ENCODE data around the gene FREM2. TPM values are rescaled to one million over a fixed set of nuclear protein-coding genes. Genes with fewer than 3 reads are reported as not detected.

Gene FREM2
- total RNA-seq, 2 donors from 2014 or later = 0.27 to 0.98 TPM

DNA sequence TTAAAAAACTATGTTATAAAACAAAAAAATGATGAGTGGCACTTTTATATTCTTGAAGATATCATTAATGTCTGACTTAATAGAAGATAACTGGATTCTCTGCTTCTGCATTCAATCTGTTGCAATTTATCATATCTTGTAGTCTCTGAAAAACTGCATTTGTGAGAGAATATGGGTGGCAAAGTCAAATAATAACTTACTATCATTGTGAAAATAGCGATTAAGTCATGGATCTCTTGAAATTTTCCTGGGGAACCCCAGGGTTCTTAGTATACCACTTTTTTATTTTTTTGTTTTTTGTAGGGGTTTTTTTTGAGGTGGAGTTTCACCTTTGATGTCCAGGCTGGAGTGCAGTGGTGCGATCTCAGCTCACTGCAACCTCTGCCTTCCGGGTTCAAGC, 176.7 kb downstream of the FREM2 start:
- no peak for ATAC-seq
- no peak for DNase-seq
- intact Hi-C loops (cut with DNase I, micrococcal nuclease) = no loop called here

DNA sequence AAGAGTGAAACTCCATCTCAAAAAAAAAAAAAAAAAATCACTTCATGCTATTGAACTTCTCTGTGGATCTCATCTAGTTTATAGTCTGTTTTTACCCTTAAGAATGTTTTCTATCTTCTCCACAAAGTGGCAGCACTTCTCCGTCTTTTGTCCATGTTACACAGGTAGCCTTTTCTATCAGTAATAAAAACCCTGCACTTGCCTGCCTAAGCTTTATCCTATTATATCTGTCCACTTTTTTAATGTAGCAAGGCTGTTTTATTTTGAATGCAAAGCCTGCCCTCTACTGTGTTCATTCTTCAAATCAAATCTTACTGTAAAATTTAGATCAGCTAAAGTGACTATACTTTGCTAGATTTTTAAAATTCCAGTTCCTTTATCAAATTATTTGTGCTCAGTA, 179.8 kb downstream of the FREM2 start:
- no peak for DNase-seq
- ATAC-seq = peak; percentile 66
- intact Hi-C loops (cut with DNase I, micrococcal nuclease) = no loop called here

DNA sequence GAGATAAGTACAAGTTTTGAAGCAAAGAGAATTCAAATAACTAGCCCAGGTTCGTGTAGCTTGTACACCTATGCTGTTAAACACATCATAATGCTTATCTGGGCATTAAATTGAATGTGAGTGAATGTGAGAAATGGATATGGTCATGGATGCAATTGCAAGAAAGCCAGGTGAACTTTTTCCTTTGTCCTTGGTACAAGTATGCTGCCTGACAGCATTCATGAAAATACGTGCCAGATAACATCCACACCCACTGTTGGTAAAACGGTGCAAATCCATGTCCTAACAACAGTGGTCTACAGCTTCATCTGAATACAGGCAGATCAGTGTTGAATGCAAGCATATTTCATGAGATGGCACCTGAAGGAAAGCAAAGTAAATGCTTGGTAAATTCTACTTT, 181.5 kb downstream of the FREM2 start:
- intact Hi-C loops (cut with DNase I, micrococcal nuclease) = no loop called here
- ATAC-seq (no peak), DNase-seq (no peak)

DNA sequence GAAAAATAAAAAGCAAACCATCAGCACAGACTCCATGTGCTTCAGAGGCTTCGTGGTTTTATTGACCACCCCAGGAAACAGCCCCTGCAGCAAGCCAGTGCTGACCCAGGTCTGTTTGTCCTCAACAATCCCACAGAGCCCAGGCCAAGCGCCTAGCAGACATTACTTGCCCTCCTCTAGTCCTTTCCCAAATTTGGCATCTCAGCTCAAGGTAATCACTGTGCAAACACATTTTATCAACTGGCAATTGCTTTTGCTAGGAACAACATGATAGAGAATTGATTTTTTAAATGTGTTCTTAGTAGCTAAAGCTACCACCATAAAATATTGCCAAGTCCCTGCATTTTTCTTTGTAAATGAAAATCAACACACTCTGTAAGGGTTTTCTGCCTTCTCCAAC, 182.0 kb downstream of the FREM2 start:
- ATAC-seq = no peak
- no peak for DNase-seq
- intact Hi-C loops (cut with DNase I, micrococcal nuclease) = no loop called here

DNA sequence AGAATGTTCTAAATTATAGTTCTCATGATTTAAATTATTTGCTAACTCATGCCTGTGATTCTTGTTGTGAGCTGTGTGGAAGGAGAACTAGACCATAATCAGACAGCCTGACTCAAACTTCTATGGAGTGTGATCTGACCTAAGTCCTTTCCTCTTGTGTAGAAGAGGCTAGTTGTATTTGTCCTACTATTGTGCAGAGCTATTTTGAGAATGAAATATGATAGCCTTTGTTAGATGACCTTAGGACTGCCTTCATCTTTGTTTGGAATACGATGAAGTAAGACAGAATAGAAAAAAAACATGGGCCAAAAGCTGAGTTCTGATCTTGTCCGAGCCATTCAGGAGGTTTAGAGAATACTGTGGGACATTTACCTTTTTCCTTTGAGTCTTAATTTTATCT, 184.4 kb downstream of the FREM2 start:
- ATAC-seq (no peak), DNase-seq (no peak)
- intact Hi-C loops (cut with DNase I, micrococcal nuclease) = no loop called here

DNA sequence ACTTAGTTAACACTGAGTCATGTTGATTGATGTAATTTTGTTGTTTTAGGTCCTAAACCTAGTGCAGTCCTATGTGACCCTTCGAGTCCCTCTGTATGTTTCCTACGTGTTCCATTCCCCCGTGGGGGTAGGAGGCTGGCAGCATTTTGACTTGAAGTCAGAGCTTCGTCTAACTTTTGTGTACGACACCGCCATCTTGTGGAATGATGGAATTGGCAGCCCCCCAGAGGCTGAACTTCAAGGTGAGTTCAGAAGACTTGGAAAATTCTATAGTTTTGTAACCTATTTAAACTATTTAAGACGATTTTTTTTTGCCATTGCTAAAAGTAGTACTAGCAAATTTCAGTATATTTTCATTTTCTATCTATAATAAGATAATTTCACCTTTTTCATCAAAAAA, 185.8 kb downstream of the FREM2 start:
- intact Hi-C loops (cut with DNase I, micrococcal nuclease) = no loop called here
- ATAC-seq = no peak
- DNase-seq = peak in 1 of 2 donors; percentile 9

DNA sequence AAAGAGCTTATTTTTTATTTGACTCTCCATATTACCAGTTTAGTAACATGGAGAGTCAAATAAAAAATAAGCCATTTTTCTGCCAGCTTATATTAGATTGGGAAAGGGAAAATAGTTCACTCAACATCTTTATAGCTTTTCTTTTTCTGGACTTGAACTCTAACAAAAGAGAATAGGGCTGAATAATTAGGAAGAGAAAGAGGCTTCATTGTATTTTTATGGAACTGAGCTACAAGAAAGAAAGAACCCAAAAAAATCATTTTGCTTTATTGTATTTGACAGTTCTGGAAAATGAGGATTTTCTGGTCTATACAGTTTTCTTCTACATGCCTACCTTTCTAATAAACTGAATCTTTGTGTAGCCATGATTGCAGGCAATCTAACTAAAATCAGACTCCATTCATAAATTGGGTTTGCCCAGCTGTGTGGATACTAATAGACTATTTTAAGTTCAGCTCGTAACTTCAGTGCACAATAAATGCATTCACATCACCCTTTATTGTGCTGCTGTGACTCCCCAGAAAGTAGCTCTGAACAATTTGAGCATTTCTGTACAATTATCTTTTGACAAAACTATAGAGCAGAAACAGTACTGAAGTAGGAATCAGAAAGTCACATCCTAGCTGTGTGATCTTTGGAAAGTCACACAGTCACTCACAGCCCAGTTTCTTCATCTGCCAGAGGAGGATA, 188.5 kb downstream of the FREM2 start:
- ATAC-seq (no peak), DNase-seq (no peak)
- intact Hi-C loops (cut with DNase I, micrococcal nuclease) = no loop called here

DNA sequence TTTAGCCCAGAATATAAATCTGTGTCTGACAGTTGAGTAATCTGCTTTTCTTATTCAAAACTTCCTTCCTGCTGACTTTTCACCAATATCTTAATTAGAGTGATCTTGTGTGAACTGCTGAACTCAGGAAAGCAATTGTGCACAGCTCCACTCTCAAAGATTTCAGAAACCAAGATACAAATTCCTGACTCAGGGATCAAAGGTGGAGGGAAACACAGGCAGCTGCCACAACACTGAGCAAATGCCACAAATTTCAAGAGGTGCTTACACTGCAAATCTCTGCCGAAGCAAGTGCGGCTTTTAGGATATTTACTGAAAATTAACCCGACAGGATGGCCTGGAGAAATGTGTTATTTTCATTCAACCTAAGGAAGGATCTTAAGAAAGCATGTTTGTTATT, 192.4 kb downstream of the FREM2 start:
- intact Hi-C loops (cut with DNase I, micrococcal nuclease) = no loop called here
- ATAC-seq (peak; percentile 85), DNase-seq (no peak)

DNA sequence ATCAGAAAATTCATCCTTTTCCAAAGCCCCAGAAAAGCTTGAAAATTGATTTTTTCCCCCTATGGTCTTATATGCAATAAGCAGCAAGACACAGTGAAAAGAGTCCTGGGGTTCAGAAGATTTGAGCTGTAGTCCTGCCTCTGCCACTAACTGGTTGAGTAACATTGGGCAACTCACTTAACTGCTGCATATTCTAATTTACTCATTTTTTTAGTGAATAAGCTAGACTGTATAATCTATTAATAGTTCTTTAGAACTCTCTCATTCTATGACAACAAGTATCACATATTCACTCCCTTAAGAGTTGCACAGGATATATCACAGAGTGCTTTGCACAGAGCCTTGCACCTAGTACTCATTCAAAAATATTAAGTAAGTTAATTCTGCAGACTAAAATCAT, 192.9 kb downstream of the FREM2 start:
- ATAC-seq = no peak
- no peak for DNase-seq
- intact Hi-C loops (cut with DNase I, micrococcal nuclease) = no loop called here

DNA sequence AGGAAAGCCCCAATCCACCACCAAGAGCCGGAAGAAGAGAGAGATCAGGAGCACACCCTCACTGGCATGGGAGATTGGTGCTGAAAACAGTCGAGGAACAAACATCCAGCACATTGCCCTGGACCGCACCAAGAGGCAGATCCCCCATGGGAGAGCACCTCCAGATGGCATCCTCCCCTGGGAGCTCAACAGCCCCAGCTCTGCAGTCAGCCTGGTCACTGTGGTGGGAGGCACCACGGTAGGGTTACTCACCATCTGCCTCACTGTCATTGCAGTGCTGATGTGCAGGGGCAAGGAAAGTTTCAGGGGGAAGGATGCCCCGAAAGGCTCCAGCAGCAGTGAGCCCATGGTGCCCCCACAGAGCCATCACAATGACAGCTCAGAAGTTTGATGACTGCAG, 193.5 kb downstream of the FREM2 start:
- no peak for ATAC-seq
- no peak for DNase-seq
- intact Hi-C loops (cut with DNase I, micrococcal nuclease) = no loop called here

DNA sequence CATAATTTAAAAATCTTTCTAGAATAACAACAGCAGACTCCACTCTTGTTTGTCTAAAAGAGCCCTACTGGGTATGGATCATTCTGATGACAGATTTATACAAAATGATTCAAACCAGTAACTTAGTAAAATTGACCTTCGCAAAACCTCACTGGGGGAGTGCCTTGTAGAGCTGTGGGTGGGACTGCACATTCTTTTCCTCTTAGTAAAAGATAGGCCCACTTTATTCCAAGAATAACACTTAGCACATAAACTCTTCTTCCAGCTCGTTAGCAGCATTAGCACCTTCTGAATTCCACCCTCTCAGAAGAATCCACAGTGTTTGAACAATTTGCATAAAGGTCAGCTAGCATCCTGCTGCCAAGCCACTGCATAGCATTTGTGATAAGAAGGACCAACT, 196.9 kb downstream of the FREM2 start:
- DNase-seq = no peak
- intact Hi-C loops (cut with DNase I, micrococcal nuclease) = no loop called here

DNA sequence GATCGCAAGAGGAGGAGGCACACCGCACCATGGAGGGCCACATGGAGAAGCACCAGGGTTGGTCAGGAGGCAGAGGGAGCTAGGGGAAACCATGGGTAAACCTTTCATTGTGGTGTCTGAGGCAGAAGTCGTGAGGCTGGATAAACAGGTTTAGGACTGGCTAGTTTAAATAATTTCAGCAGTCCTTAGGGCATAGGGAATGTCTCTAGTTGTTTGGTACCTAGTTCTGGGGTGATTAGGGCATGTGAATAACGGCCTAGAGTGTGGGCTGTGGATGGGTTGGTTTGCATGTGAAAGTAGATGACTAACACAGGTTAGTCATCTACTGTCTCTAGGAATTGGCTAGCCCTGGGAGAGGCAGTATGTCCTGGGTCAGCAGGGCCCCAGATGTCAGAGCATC, 201.4 kb downstream of the FREM2 start:
- ATAC-seq (no peak), DNase-seq (no peak)
- intact Hi-C loops (cut with DNase I, micrococcal nuclease) = no loop called here

More for the DNA sequence above, 196.9 kb downstream of the FREM2 start:
- ATAC-seq = no peak

DNA sequence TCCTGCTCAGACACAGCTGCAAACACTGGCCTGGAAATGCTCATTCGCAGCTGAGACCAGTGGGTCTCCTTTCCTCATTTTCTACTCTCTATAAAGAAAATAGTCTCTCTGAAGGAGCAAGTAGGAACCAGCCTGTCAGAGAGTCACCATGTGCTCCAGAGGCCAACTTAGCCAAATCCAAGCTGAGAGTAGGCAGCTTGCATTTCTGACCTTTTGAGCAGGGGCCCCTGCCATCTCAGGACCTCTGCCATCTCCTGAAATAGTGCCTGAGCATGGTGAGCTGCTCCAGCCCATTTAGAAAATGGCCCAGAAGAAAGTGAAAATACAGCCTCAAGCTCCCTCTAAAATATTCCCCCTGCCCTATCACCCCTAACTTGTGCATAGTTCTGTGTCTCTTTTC, 208.2 kb downstream of the FREM2 start:
- intact Hi-C loops (cut with DNase I, micrococcal nuclease) = no loop called here
- ATAC-seq (no peak), DNase-seq (no peak)

DNA sequence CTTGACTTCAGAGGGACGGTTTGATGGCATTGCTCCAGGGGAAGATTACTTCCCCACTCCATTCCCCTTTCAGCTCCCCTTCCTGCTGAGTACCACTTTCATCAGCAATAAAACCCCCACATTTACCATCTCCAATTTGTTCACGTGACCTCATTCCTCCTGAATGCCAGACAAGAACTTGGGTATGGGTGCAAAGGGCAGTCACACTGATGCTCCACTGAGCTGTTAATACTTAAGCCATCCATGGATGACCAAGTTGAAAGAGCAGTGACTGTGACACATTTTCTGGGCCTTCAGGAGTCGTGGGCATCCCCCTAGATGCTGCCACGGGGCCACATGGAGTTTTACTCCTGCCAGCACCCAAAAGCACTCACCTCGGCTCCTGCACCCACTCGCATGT, 210.6 kb downstream of the FREM2 start:
- no peak for DNase-seq
- ATAC-seq = no peak
- intact Hi-C loops (cut with DNase I, micrococcal nuclease) = no loop called here

DNA sequence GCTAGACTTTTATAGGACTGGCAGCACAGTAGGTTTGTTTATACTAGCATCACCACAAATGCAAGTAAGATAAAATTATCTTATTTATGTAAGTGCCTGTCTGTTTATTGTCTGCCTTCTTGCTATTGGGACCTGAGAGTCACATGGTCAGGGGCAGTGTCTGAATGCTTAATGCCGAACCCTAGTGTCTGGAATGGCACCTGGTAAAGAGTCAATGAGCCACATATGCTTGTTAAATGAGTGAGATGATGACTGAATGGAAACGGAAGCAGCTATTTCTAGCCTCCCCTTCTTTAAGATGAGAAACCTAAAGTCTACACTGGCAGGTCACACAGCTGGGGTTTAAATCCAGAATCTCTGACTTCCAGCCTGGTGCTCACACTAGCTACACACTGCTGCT, 211.6 kb downstream of the FREM2 start:
- ATAC-seq (no peak), DNase-seq (no peak)
- intact Hi-C loops (cut with DNase I, micrococcal nuclease) = no loop called here

DNA sequence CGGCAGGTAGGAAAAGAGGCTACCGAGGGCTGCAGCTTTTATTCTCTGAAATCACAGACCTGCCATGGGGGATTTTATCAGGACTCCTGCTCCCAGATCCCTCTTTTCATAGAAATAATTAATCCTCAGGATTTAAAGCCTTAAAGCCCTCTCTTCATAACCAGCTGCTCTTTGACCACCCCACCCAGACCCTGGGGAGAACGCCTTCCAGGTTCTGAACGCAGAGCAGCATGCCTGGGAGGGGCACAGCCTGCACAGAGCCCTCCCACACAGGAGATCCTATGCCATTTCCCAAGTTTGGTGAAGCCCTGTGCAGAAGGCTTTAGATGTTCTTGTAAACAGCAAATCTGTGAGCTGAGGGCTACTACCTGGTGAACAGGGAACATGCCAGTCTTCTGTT, 212.7 kb downstream of the FREM2 start:
- ATAC-seq (no peak), DNase-seq (no peak)
- intact Hi-C loops (cut with DNase I, micrococcal nuclease) = no loop called here

DNA sequence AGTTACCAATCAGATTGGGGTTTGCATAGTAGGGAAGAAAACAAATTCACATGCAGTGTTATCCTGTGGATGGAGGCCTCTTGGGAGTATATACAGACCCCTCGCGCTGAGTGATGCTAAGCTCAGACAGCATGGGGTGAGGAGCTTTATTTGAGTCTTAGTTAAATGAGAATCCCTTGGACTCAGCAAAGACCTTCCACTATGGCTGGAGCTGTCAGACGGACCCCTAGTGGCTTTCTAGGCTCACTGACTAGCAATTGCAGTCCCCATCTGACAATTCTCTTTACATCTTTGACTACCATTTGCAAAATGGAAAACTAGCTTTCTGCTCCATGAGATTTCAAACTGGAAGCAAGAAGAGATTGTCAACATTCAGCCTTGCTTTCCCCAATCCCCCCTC, 213.3 kb downstream of the FREM2 start:
- ATAC-seq (no peak), DNase-seq (no peak)
- intact Hi-C loops (cut with DNase I, micrococcal nuclease) = no loop called here

DNA sequence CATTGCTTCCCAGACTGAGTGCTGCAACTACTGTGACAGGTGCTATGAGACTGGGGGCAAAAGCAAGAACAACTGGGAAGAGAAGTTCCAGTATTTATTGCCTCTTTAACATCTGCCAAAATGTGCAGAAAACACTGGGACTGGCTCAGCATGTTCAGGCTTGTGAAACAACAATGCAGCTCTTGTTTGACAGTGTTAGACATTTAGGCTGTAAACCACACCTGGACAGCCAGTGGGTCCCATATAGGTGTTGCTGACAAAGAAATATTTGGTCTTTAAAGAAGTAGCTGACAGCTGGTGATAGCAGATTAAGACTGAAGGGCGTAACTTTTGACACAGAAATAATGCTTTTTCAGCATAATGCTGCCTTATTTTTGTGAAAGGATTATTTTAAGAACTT, 215.7 kb downstream of the FREM2 start:
- ATAC-seq (peak; percentile 79), DNase-seq (no peak)
- intact Hi-C loops (cut with DNase I, micrococcal nuclease) = no loop called here

DNA sequence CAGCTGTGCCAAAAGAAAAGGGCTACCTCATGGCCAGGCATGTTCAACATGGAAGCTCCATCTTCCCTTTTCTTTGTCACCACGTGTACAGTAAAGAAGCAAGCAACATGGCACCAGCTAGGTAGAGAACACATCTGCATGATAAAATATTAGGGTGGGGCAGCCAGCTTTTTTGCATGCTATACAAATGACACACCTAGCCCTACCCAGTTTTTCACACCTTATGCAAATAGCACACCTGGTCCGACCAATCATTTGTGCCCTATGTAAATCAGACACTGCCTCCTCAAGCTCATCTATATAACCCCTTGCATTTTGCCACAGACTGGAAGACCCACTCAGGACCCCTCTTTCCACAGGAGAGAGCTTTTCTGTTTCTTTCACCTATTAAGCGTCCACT, 218.2 kb downstream of the FREM2 start:
- intact Hi-C loops (cut with DNase I, micrococcal nuclease) = no loop called here
- no peak for ATAC-seq
- DNase-seq = no peak

DNA sequence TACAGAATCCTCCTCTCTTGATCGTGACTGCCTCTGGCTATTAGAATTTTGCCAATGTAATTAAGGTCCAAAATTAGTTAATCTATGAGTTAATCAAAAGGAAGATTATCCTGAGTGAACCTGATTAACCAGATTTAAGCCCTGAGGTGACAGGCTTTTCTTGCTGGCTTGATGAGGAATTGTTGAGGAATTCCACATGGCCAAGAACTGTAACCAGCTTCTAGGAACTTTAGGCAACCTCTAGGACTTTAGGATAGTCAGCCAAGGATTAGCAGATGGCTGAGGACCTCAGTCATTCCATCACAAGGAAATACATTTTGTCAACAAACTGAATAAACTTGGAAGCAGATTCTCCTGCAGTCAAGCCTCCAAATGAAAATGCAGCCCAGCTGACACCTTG, 219.0 kb downstream of the FREM2 start:
- ATAC-seq = no peak
- intact Hi-C loops (cut with DNase I, micrococcal nuclease) = no loop called here
- no peak for DNase-seq

DNA sequence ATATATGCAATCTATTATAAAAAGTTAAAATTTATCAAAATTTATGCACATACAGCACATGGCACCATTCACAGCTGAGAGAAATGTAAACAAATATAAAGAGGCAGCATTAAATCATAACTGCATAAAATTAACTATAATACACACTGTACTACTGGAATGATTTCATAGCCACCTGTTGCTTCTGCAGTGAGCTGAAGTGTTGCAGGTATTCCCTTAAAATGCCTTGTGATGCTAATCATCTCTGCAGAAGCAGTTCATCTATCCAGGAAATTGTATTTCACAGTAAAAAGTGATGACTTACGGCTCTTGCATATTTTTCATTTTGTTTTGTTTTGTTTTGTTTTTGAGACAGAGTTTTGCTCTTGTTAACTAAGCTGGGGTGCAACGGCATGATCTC, 221.7 kb downstream of the FREM2 start:
- intact Hi-C loops (cut with DNase I, micrococcal nuclease) = no loop called here
- no peak for ATAC-seq
- DNase-seq = no peak

DNA sequence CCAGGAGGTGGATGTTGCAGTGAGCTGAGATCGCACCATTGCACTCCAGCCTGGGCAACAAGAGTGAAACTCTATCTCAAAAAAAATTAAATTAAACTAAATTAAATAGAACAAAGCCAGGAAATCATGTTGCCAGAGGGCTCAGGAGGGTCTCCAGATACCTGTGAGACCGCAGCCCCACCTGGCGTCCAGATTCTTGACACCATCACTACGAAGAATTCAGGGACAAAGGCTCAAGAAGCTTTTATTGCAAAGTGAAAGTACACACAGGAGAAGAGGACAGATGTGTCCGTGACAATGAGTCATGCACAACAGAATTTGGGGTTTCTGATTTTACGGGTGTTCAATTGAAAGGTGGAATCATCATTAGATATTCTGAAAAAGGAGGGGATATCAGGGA, 227.2 kb downstream of the FREM2 start:
- no peak for ATAC-seq
- no peak for DNase-seq
- intact Hi-C loops (cut with DNase I, micrococcal nuclease) = no loop called here
